PFSK-1 (cell line): Measurements from ENCODE around the gene UBR7.

Experiments used
- FOXP2 ChIP-seq: optimal IDR thresholded peaks from 2 replicates; pipeline ENCODE3; 2011; ENCODE audit warnings: borderline replicate concordance, control low read depth, inconsistent platforms; ENCODE audit not compliant: insufficient read depth; ENCODE audit errors: extremely low read length, extremely low read depth
- POLR2AphosphoS5 ChIP-seq: IDR thresholded peaks from 2 replicates; pipeline ENCODE4 v1.6.1; 2012; ENCODE audit warnings: low read depth, mild to moderate bottlenecking, control low read depth, low read length, moderate library complexity
- REST ChIP-seq, 2 experiments: IDR thresholded peaks; 2 replicates each; pipeline versions ENCODE4 v1.6.1 to v1.8.0; 2011 to 2012; ENCODE audit warnings: low read depth in 2 of 2, low read length in 2 of 2, control low read depth in 1 of 2, inconsistent platforms in 1 of 2, mild to moderate bottlenecking in 1 of 2, moderate library complexity in 1 of 2; ENCODE audit not compliant: insufficient read depth in 1 of 2
- SIN3A ChIP-seq: IDR thresholded peaks from 2 replicates; pipeline ENCODE4 v1.6.1; 2012; ENCODE audit warnings: mild to moderate bottlenecking, low read length, moderate library complexity, borderline replicate concordance; ENCODE audit not compliant: insufficient read depth
- TAF1 ChIP-seq: IDR thresholded peaks from 2 replicates; pipeline ENCODE4 v1.6.1; 2012; ENCODE audit warnings: low read length, control low read depth, borderline replicate concordance; ENCODE audit not compliant: insufficient read depth

The UBR7 gene

GRCh38 chr14:93240678-93241000, 33.6 kb downstream of the UBR7 start:
- TF ChIP-seq REST (IDR thresholded peaks at IDR 0.05; ENCODE audit: insufficient read depth in 1 of 2, low read depth in 2 of 2, low read length in 2 of 2) = no peak
- TF ChIP-seq SIN3A = no peak
- no peak for TF ChIP-seq POLR2AphosphoS5
- TF ChIP-seq FOXP2 = no peak
- TF ChIP-seq TAF1 = no peak

GRCh38 chr14:93245764-93246420, 38.8 kb downstream of the UBR7 start:
- no peak for TF ChIP-seq TAF1
- TF ChIP-seq POLR2AphosphoS5 = no peak
- TF ChIP-seq SIN3A = no peak
- no peak for TF ChIP-seq REST (IDR thresholded peaks at IDR 0.05; ENCODE audit: insufficient read depth in 1 of 2, low read depth in 2 of 2, low read length in 2 of 2)
- no peak for TF ChIP-seq FOXP2

GRCh38 chr14:93246534-93246933, 39.5 kb downstream of the UBR7 start:
- TF ChIP-seq TAF1 = no peak
- no peak for TF ChIP-seq FOXP2
- no peak for TF ChIP-seq SIN3A
- TF ChIP-seq POLR2AphosphoS5 = no peak
- TF ChIP-seq REST (IDR thresholded peaks at IDR 0.05; ENCODE audit: insufficient read depth in 1 of 2, low read depth in 2 of 2, low read length in 2 of 2) = no peak

- TF ChIP-seq TAF1 (no peak), POLR2AphosphoS5 (no peak), REST (IDR thresholded peaks at IDR 0.05; ENCODE audit: insufficient read depth in 1 of 2, low read depth in 2 of 2, low read length in 2 of 2) (no peak), SIN3A (no peak), FOXP2 (no peak)
These were observed 42.2 kb downstream of the UBR7 start for GRCh38 chr14:93249128-93249831.

- TF ChIP-seq SIN3A = no peak
- TF ChIP-seq TAF1 = no peak
- TF ChIP-seq FOXP2 = no peak
- no peak for TF ChIP-seq POLR2AphosphoS5
- no peak for TF ChIP-seq REST (IDR thresholded peaks at IDR 0.05; ENCODE audit: insufficient read depth in 1 of 2, low read depth in 2 of 2, low read length in 2 of 2)
These were observed 55.4 kb downstream of the UBR7 start for GRCh38 chr14:93262446-93262845.
